Loucy (cell line): ENCODE data around the gene LTBP2.

ENCODE experiments used
- H2AFZ ChIP-seq: fragments of 200-600 bp; sonication (generic); 2 replicates; pipeline ENCODE4 v1.6.0; 2016; ENCODE audit warnings: antibody characterized with exemption, mild to moderate bottlenecking, low read length, moderate library complexity
- H3F3A ChIP-seq: fragments of 200-600 bp; 2 replicates; pipeline ENCODE4 v1.6.0; 2016; ENCODE audit warnings: antibody characterized with exemption, low read depth, mild to moderate bottlenecking
- H3K27me3 ChIP-seq: fragments of 200-600 bp; sonication (generic); 2 replicates; pipeline ENCODE4 v1.6.1; 2014; ENCODE audit warnings: low read length, mild to moderate bottlenecking; ENCODE audit not compliant: insufficient read depth, poor library complexity, severe bottlenecking
- H3K36me3 ChIP-seq: fragments of 200-600 bp; sonication (generic); 2 replicates; pipeline ENCODE4 v1.6.1; 2016; ENCODE audit warnings: low read length; ENCODE audit not compliant: insufficient read depth
- H3K4me1 ChIP-seq: fragments of 200-600 bp; sonication (generic); 2 replicates; pipeline ENCODE4 v1.5.1; 2014; ENCODE audit warnings: low read length, mild to moderate bottlenecking; ENCODE audit not compliant: insufficient read depth, poor library complexity, severe bottlenecking
- H3K4me2 ChIP-seq: fragments of 200-600 bp; sonication (generic); 2 replicates; pipeline ENCODE4 v1.6.0; 2014; ENCODE audit warnings: antibody characterized with exemption, low read length, low read depth, mild to moderate bottlenecking; ENCODE audit not compliant: poor library complexity, severe bottlenecking
- H3K4me3 ChIP-seq: fragments of 200-600 bp; sonication (generic); 2 replicates; pipeline ENCODE4 v1.5.1; 2014; ENCODE audit warnings: low read length, mild to moderate bottlenecking, mixed read lengths; ENCODE audit not compliant: poor library complexity, severe bottlenecking
- H3K79me2 ChIP-seq: fragments of 200-600 bp; sonication (generic); 2 replicates; pipeline ENCODE4 v1.6.1; 2014; ENCODE audit warnings: low read length; ENCODE audit not compliant: insufficient read depth
- H3K9ac ChIP-seq: fragments of 200-600 bp; sonication (generic); 2 replicates; pipeline ENCODE4 v1.6.0; 2014; ENCODE audit warnings: mild to moderate bottlenecking, low read depth, low read length, moderate library complexity; ENCODE audit not compliant: poor library complexity, severe bottlenecking
- H3K9me2 ChIP-seq: fragments of 200-600 bp; sonication (generic); replicated peaks from 2 replicates; pipeline ENCODE4 v1.6.1; 2016; ENCODE audit warnings: low read depth, low read length, mixed read lengths
- H3K9me3 ChIP-seq: fragments of 200-600 bp; sonication (generic); 2 replicates; pipeline ENCODE4 v1.6.1; 2014; ENCODE audit warnings: mild to moderate bottlenecking, antibody characterized with exemption, low read length, low read depth; ENCODE audit not compliant: insufficient read depth
- H4K20me1 ChIP-seq: fragments of 200-600 bp; sonication (generic); 2 replicates; pipeline ENCODE4 v1.6.0; 2014; ENCODE audit warnings: antibody characterized with exemption, low read length, mild to moderate bottlenecking; ENCODE audit not compliant: insufficient read depth, poor library complexity, severe bottlenecking
- CTCF ChIP-seq: fragments of 200-600 bp; sonication (generic); conservative IDR thresholded peaks from 2 replicates; pipeline ENCODE4 v1.5.1; 2014; ENCODE audit warnings: mild to moderate bottlenecking, antibody characterized with exemption, low read length
- EZH2phosphoT487 ChIP-seq: fragments of 200-600 bp; IDR thresholded peaks from 2 replicates; pipeline ENCODE4 v1.6.1; 2018; ENCODE audit warnings: antibody characterized with exemption, mild to moderate bottlenecking, moderate library complexity, borderline replicate concordance

The LTBP2 gene

GRCh38 chr14:74609721-74610120 is 2.3 kb downstream of the LTBP2 start:
- peaks cover 3% of the 10 kb centered on the region for H3K4me1 ChIP-seq
- H3K36me3 ChIP-seq, result no peaks in the 10 kb centered on the region
- no peak overlapping the region for H2AFZ ChIP-seq
- H3K9me3 ChIP-seq, result no peaks in the 10 kb centered on the region
- no peak for TF ChIP-seq EZH2phosphoT487
- TF ChIP-seq CTCF, result no peak
- no peak overlapping the region for H3K9ac ChIP-seq
- no peak overlapping the region for H3K4me3 ChIP-seq
- H3K9me2 ChIP-seq, result no peaks in the 10 kb centered on the region
- no peaks in the 10 kb centered on the region for H3K27me3 ChIP-seq
- no peaks in the 10 kb centered on the region for H3F3A ChIP-seq
- H3K4me2 ChIP-seq, result no peak overlapping the region
- no peaks in the 10 kb centered on the region for H4K20me1 ChIP-seq
- H3K79me2 ChIP-seq, result no peaks in the 10 kb centered on the region

- Histone ChIP-seq H3K9ac (no peak overlapping the region), H3K4me3 (no peak overlapping the region), H3K79me2 (no peaks in the 10 kb centered on the region), H3K4me2 (no peak overlapping the region), H4K20me1 (no peaks in the 10 kb centered on the region), H2AFZ (no peak overlapping the region), H3K9me3 (no peaks in the 10 kb centered on the region), H3K36me3 (no peaks in the 10 kb centered on the region), H3K4me1 (no peaks in the 10 kb centered on the region), H3F3A (no peaks in the 10 kb centered on the region), H3K27me3 (no peaks in the 10 kb centered on the region), H3K9me2 (no peaks in the 10 kb centered on the region)
- TF ChIP-seq CTCF (peak; percentile 99), EZH2phosphoT487 (no peak)
Measured at GRCh38 chr14:74608959-74609611, 3.0 kb downstream of the LTBP2 start.

- no peaks in the 10 kb centered on the region for H3K27me3 ChIP-seq
- no peak overlapping the region for H3K4me2 ChIP-seq
- H4K20me1 ChIP-seq, result no peaks in the 10 kb centered on the region
- H3K9ac ChIP-seq, result no peak overlapping the region
- H2AFZ ChIP-seq, result no peak overlapping the region
- H3K9me2 ChIP-seq, result no peaks in the 10 kb centered on the region
- no peaks in the 10 kb centered on the region for H3F3A ChIP-seq
- no peaks in the 10 kb centered on the region for H3K79me2 ChIP-seq
- H3K4me3 ChIP-seq, result no peak overlapping the region
- TF ChIP-seq EZH2phosphoT487 (no peak), CTCF (no peak)
- H3K36me3 ChIP-seq, result no peaks in the 10 kb centered on the region
- no peaks in the 10 kb centered on the region for H3K4me1 ChIP-seq
- no peaks in the 10 kb centered on the region for H3K9me3 ChIP-seq
Measured at GRCh38 chr14:74606727-74607126, 5.3 kb downstream of the LTBP2 start.
